Measurements from ENCODE around the gene NCAPD2.

The NCAPD2 gene

GRCh38 chr12:6493497-6494257 is at the start of gene NCAPD2:
Gene NCAPD2, plus strand, starts transcription at chr12:6494102. Its CDS starts 997 bp downstream, at chr12:6495099.
- in situ Hi-C loops (cut with HindIII; ENCODE audit: low sequenced_read_pairs): no loop called here

DNA sequence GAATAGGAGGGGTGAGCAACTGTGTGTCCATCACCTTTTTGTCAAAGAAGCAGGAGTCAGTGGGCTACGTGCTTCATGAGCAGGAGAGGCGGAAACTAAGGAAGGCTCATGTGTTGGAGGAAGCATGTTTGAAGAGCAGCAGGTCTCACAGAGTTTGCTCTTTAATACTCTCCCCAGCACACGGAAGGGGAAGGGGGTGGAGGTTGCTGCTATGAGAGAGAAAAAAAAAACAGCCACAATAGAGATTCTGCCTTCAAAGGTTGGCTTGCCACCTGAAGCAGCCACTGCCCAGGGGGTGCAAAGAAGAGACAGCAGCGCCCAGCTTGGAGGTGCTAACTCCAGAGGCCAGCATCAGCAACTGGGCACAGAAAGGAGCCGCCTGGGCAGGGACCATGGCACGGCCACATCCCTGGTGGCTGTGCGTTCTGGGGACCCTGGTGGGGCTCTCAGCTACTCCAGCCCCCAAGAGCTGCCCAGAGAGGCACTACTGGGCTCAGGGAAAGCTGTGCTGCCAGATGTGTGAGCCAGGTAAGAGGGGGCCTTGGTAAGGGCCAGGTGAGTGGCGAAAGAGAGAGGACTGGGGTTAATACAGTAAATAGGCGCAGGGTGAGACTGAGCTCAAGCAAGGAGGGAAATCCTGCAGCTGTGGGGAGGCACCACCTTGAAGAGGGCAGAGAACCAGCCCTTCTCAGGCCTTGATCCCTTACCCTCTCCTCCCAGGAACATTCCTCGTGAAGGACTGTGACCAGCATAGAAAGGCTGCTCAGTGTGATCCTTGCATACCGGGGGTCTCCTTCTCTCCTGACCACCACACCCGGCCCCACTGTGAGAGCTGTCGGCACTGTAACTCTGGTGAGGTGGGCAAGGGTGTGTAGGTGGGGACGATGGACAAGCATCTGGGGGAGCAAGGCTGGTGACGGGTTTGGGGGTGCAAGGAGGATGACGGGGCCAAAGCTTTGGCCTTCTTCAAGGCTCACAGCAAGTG is 48.9 kb upstream of the NCAPD2 start, which contains the start of gene CD27:
Gene CD27 (plus strand): TSS at position 252 of the 985 bp plus-strand sequence. CDS start 141 bp downstream, at position 393.
- in situ Hi-C loops (cut with HindIII; ENCODE audit: low sequenced_read_pairs): no loop called here

GRCh38 chr12:6450091-6450868 is 43.6 kb upstream of the NCAPD2 start:
- in situ Hi-C loops (cut with HindIII; ENCODE audit: low sequenced_read_pairs): no loop called here

DNA sequence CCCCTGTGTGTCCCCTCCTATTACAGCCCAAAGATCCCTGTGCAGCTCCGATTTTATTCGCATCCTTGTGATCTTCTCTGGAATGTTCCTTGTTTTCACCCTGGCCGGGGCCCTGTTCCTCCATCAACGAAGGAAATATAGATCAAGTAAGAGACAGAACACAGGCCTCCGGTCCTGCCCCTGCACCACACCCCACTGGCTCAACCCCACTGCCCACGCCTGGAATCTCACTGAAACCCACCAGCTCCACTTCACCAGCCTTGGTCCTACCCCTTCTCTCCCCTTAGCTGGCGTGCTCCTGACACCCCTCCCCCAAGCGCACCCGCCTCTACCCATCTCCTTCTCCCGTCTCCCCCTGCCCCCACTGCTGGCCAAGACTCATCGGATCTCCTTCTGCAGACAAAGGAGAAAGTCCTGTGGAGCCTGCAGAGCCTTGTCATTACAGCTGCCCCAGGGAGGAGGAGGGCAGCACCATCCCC is 43.0 kb upstream of the NCAPD2 start:
- in situ Hi-C loops (cut with HindIII; ENCODE audit: low sequenced_read_pairs): no loop called here

- in situ Hi-C loops (cut with HindIII; ENCODE audit: low sequenced_read_pairs): no loop called here
Measured at GRCh38 chr12:6451348-6452244, 42.3 kb upstream of the NCAPD2 start, which contains the start of gene TAPBPL. Gene TAPBPL, plus strand, starts transcription at chr12:6452042. Its CDS starts 207 bp downstream, at chr12:6452249.

DNA sequence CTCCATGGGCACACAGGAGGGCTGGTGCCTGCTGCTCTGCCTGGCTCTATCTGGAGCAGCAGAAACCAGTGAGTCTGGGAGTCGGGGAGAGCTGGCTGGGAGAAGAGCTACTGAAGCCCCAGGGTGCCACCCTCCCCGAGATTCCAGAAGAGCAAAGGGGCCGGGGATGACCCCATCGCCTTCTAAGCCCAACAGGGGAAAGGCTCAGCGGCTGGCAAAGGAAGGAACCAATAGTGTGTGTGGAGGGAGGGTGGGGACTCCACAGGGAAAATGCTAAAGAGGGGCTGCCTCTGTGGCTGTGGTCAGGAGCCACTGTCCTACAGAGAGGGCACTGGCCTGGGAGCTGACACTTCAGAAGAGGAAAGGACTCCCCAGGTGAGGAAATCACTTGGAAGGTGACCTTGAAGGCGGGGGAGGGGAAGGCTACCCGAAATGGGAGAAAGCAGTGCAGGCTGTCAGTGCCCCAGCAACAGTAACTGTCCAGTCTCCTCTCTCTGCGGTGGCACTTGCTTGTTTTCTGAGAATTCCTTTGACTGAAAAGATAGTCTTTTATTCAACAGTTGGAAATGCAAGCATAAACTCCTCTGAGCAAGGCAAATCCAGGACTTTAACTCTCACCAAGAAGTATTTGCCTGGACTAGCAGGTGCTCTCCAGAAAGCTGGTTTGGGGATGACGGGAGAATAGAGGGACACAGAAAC is 41.5 kb upstream of the NCAPD2 start:
- in situ Hi-C loops (cut with HindIII; ENCODE audit: low sequenced_read_pairs): no loop called here

- in situ Hi-C loops (cut with HindIII; ENCODE audit: low sequenced_read_pairs): no loop called here
Measured at GRCh38 chr12:6452944-6453630, 40.8 kb upstream of the NCAPD2 start.

DNA sequence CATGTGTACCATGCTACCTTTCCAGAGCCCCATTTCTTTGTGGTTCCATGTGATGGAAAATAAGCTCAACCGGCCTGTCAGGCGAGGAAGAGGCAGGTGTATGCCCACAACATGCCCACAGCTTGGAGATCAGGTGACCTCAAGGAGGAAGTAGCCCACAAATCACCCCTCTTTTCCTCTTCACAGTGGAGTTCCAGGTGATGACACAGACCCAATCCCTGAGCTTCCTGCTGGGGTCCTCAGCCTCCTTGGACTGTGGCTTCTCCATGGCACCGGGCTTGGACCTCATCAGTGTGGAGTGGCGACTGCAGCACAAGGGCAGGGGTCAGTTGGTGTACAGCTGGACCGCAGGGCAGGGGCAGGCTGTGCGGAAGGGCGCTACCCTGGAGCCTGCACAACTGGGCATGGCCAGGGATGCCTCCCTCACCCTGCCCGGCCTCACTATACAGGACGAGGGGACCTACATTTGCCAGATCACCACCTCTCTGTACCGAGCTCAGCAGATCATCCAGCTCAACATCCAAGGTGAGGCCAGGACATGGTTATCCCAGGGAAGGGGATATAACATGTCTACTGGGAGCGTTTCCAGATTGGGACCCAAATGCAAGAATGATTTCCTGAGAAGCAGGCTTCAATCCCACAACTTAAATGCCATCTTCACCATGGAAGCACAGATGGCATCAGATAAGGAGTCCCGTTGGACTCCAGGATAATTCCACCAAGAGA is 36.5 kb upstream of the NCAPD2 start:
- in situ Hi-C loops (cut with HindIII; ENCODE audit: low sequenced_read_pairs): no loop called here

DNA sequence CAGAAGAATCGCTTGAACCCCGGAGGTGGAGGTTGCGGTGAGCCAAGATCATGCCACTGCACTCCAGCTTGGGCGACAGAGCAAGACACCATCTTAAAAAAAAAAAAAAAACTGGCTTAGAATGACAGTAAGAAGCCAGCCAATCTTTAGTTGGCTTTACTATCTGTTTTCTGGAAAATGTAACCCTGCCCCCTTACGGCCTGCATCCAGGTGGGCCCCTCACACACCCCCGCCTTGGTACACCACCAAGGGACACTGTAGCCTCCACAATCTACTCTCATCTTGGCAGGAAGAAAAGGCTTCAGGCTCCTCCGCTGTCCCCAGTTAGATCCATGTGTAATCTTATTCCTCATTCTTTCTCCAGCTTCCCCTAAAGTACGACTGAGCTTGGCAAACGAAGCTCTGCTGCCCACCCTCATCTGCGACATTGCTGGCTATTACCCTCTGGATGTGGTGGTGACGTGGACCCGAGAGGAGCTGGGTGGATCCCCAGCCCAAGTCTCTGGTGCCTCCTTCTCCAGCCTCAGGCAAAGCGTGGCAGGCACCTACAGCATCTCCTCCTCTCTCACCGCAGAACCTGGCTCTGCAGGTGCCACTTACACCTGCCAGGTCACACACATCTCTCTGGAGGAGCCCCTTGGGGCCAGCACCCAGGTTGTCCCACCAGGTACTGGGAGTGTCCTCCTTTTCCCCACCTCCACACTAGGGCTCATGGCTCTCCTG is 35.5 kb upstream of the NCAPD2 start:
- in situ Hi-C loops (cut with HindIII; ENCODE audit: low sequenced_read_pairs): no loop called here

GRCh38 chr12:6459004-6459337 is 34.9 kb upstream of the NCAPD2 start:
- in situ Hi-C loops (cut with HindIII; ENCODE audit: low sequenced_read_pairs): no loop called here

DNA sequence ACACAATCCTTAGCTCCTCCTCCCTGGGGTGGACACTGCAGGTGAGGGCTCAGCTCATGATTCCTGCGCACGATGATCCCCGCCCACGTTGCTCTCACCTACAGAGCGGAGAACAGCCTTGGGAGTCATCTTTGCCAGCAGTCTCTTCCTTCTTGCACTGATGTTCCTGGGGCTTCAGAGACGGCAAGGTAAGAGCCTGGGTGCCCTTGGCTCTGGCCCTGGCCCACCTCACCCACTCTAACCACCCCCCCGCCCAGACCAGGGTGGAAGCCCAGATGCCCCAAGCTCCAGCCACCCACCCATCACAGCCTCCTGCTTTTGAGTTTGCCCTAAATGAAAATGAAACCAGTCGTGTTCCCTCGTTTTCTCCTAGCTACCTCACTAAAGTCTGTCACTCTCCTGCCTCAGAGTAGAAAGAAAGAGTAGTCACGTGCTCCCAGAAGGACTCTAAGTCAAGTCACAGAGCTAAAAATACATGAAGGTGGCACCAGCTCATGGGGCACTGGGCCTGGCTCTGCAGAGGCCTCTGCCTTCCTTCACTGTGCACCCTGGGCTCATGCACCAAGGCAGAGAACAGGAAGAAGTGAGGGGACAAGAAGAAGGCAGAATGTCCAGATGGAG is 33.0 kb upstream of the NCAPD2 start:
- in situ Hi-C loops (cut with HindIII; ENCODE audit: low sequenced_read_pairs): no loop called here

GRCh38 chr12:6461401-6462233 is 32.3 kb upstream of the NCAPD2 start:
- in situ Hi-C loops (cut with HindIII; ENCODE audit: low sequenced_read_pairs): no loop called here

GRCh38 chr12:6462234-6462995 is 31.5 kb upstream of the NCAPD2 start:
- in situ Hi-C loops (cut with HindIII; ENCODE audit: low sequenced_read_pairs): no loop called here

DNA sequence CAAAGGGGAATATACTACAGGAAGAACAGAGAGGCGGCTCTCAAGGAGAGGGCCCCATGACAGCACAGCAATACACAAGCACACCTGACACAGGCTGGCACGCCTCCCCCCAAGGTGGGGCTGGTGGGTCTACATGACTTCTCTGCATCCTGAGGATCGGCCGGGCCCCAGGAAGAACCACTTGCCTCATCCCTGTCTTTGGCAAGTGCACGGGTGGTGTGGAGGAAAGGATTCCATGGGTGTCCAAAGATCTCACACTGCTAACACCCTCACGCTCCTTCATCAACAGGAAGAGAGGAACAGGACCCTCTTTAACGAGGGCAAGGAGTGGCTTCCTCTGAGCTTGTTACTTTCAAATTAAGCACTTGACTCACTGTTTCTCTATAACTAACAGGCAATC is 30.7 kb upstream of the NCAPD2 start:
- in situ Hi-C loops (cut with HindIII; ENCODE audit: low sequenced_read_pairs): no loop called here

DNA sequence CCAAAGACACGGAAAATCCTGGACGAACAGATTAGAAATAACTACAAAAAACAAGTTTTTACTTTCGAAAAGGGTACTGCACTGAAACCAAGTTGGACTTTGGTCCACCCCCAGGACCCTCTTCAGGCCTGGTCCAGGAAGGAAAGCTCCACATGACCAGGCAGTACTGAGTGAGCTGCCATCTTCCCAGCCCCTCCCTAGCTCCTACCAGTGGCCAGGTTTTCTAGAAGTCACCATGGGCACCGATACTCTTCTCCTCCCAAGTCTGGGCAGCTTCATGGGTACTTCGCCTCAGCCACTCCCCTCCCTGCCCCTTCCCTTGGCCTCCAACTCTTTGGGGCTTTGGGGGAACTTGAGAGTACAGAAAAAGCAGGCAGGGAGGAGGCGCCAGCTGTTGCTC is 30.0 kb upstream of the NCAPD2 start:
- in situ Hi-C loops (cut with HindIII; ENCODE audit: low sequenced_read_pairs): no loop called here
